ENCODE measurements around the gene MRPS7. TPM values are rescaled to one million over a fixed set of nuclear protein-coding genes. Genes with fewer than 3 reads are reported as not detected.
"Not testable (repeated sequence)": the region's sequence is repeated elsewhere in the genome, so short reads cannot be mapped to it uniquely, and the experiment has no call there.

The MRPS7 gene
- total RNA-seq, 2 donors from 2014 or later: 62.9 to 118 TPM

DNA sequence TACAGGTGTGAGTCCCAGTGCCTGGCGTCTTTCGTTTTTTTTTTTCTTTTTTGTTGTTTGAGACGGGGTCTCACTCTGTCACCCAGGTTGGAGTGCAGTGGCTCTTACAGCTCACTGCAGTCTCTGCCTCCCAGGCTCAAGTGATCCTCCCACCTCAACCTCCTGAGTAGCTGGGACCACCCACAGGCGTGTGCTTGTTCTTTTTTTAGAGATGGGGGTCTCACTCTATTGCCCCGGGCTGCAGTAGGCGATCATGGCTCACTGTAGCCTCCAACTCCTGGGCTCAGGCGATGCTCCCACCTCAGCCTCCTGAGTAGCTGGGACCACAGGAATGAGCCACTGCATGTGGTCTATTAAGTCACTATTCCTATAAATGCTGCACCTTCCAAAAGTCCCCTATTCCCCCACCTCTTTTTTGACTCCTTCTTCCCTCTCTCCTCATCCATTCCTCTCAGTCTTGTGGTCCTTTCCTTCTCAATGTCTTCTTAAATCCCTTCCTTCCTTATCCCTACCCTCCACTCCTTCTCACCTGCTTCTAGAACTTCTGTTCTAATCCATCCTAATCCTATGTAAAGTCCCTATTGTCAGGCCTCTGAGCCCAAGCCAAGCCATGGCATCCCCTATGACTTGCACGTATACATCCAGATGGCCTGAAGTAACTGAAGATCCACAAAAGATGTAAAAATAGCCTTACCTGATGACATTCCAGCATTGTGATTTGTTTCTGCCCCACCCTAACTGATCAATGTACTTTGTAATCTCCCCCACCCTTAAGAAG is 9.5 kb upstream of the MRPS7 start:
- Histone ChIP-seq H3K4me1 (no peaks in the 10 kb centered on the region), H3K27ac (no peak overlapping the region), H3K9ac (ENCODE audit: low read depth in 2 of 2, low read length in 2 of 2) (no peak overlapping the region), H3K27me3 (no peaks in the 10 kb centered on the region), H3K4me3 (no peak overlapping the region), H3K9me3 (no peaks in the 10 kb centered on the region), H3K36me3 (no peaks in the 10 kb centered on the region)
- intact Hi-C loops (cut with DNase I): no loop called here
- TF ChIP-seq, protein P1, sequence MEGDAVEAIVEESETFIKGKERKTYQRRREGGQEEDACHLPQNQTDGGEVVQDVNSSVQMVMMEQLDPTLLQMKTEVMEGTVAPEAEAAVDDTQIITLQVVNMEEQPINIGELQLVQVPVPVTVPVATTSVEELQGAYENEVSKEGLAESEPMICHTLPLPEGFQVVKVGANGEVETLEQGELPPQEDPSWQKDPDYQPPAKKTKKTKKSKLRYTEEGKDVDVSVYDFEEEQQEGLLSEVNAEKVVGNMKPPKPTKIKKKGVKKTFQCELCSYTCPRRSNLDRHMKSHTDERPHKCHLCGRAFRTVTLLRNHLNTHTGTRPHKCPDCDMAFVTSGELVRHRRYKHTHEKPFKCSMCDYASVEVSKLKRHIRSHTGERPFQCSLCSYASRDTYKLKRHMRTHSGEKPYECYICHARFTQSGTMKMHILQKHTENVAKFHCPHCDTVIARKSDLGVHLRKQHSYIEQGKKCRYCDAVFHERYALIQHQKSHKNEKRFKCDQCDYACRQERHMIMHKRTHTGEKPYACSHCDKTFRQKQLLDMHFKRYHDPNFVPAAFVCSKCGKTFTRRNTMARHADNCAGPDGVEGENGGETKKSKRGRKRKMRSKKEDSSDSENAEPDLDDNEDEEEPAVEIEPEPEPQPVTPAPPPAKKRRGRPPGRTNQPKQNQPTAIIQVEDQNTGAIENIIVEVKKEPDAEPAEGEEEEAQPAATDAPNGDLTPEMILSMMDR (IDR thresholded peaks at IDR 0.05): no peak
- no peak for DNase-seq

- DNase-seq; H3K9ac ChIP-seq (ENCODE audit: low read depth in 2 of 2, low read length in 2 of 2); H3K4me3 ChIP-seq; intact Hi-C loops (cut with DNase I); H3K36me3 ChIP-seq; H3K27me3 ChIP-seq; H3K9me3 ChIP-seq; H3K27ac ChIP-seq: not testable (repeated sequence)
- H3K4me1 ChIP-seq: peaks cover 12% of the 10 kb centered on the region
Measured at GRCh38 chr17:75255954-75256698, 5.6 kb upstream of the MRPS7 start.

- DNase-seq; H3K27me3 ChIP-seq; intact Hi-C loops (cut with DNase I); H3K9ac ChIP-seq (ENCODE audit: low read depth in 2 of 2, low read length in 2 of 2); H3K27ac ChIP-seq; H3K9me3 ChIP-seq; H3K36me3 ChIP-seq; H3K4me3 ChIP-seq: not testable (repeated sequence)
- H3K4me1 ChIP-seq: peaks cover 12% of the 10 kb centered on the region
Measured at GRCh38 chr17:75257228-75257627, 4.5 kb upstream of the MRPS7 start.

- Histone ChIP-seq H3K27ac (peak overlapping the region; percentile 81), H3K27me3 (no peaks in the 10 kb centered on the region), H3K36me3 (peaks cover 4% of the 10 kb centered on the region), H3K9ac (ENCODE audit: low read depth in 2 of 2, low read length in 2 of 2) (peak overlapping the region; percentile 97 to 100), H3K9me3 (no peaks in the 10 kb centered on the region), H3K4me3 (peak overlapping the region; percentile 93), H3K4me1 (peaks cover 20% of the 10 kb centered on the region)
- intact Hi-C loops (cut with DNase I): no loop called here
- no peak for DNase-seq
- TF ChIP-seq, protein P1 (IDR thresholded peaks at IDR 0.05): no peak
Measured at GRCh38 chr17:75260641-75261335, 891 bp upstream of the MRPS7 start.

- H3K4me3 ChIP-seq: peak overlapping the region; percentile 93
- H3K27me3 ChIP-seq: no peaks in the 10 kb centered on the region
- intact Hi-C loops (cut with DNase I): no loop called here
- peaks cover 5% of the 10 kb centered on the region for H3K36me3 ChIP-seq
- no peaks in the 10 kb centered on the region for H3K9me3 ChIP-seq
- H3K4me1 ChIP-seq: peaks cover 20% of the 10 kb centered on the region
- peak overlapping the region; percentile 81 for H3K27ac ChIP-seq
- peak; percentile 40 for DNase-seq
- H3K9ac ChIP-seq (ENCODE audit: low read depth in 2 of 2, low read length in 2 of 2): peak overlapping the region; percentile 97 to 100
- TF ChIP-seq, protein P1 (IDR thresholded peaks at IDR 0.05): no peak
Measured at GRCh38 chr17:75262112-75262606, 480 bp downstream of the MRPS7 start.

- Histone ChIP-seq H3K27ac (no peak overlapping the region), H3K27me3 (no peaks in the 10 kb centered on the region), H3K9ac (ENCODE audit: low read depth in 2 of 2, low read length in 2 of 2) (peak overlapping the region in 1 of 2 donors; percentile 100), H3K4me3 (no peak overlapping the region), H3K36me3 (peaks cover 5% of the 10 kb centered on the region), H3K4me1 (peaks cover 20% of the 10 kb centered on the region), H3K9me3 (no peaks in the 10 kb centered on the region)
- intact Hi-C loops (cut with DNase I): no loop called here
- TF ChIP-seq, protein P1 (IDR thresholded peaks at IDR 0.05): no peak
- no peak for DNase-seq
Measured at GRCh38 chr17:75263055-75263454, 1.4 kb downstream of the MRPS7 start.

All from colonic mucosa (tissue), 4 donors.